Smooth muscle cell (in vitro differentiated cells): ENCODE measurements around the gene CEBPZ. TPM values are rescaled to one million over a fixed set of nuclear protein-coding genes. Genes with fewer than 3 reads are reported as not detected.

Source experiments
- DNase-seq: peaks from one replicate; lab custom pipeline; 2025; ENCODE audit not compliant: unreplicated experiment; lab: John Stamatoyannopoulos, UW
- H2AFZ ChIP-seq: fragments of 200-600 bp; sonication (generic); 2 replicates; pipeline ENCODE4 v1.6.0; 2016; ENCODE audit warnings: antibody characterized with exemption, low read depth, mild to moderate bottlenecking
- H3F3A ChIP-seq: fragments of 200-600 bp; sonication (generic); 2 replicates; pipeline ENCODE4 v1.6.0; 2017; ENCODE audit warnings: antibody characterized with exemption, low read depth
- H3K27ac ChIP-seq: fragments of 200-600 bp; sonication (generic); 2 replicates; pipeline ENCODE4 v1.5.1; 2016; ENCODE audit warnings: low read depth, mild to moderate bottlenecking
- H3K27me3 ChIP-seq: fragments of 200-600 bp; sonication (generic); 2 replicates; pipeline ENCODE4 v1.6.1; 2016; ENCODE audit warnings: low read depth, mild to moderate bottlenecking
- H3K36me3 ChIP-seq: fragments of 200-600 bp; sonication (generic); 2 replicates; pipeline ENCODE4 v1.5.1; 2016; ENCODE audit warnings: low read depth
- H3K4me1 ChIP-seq: fragments of 200-600 bp; sonication (generic); 2 replicates; pipeline ENCODE4 v1.5.1; 2016; ENCODE audit warnings: low read depth
- H3K4me2 ChIP-seq: fragments of 200-600 bp; sonication (generic); 2 replicates; pipeline ENCODE4 v1.6.0; 2016; ENCODE audit warnings: mild to moderate bottlenecking
- H3K4me3 ChIP-seq: fragments of 200-600 bp; sonication (generic); 2 replicates; pipeline ENCODE4 v1.5.1; 2016; ENCODE audit warnings: mild to moderate bottlenecking
- H3K79me2 ChIP-seq: fragments of 200-600 bp; sonication (generic); 2 replicates; pipeline ENCODE4 v1.6.0; 2016; ENCODE audit warnings: low read depth, mild to moderate bottlenecking
- H3K9ac ChIP-seq: fragments of 200-600 bp; sonication (generic); 2 replicates; pipeline ENCODE4 v1.6.0; 2016; ENCODE audit warnings: low read depth
- H3K9me3 ChIP-seq: fragments of 200-600 bp; sonication (generic); replicated peaks from 2 replicates; pipeline ENCODE4 v1.5.1; 2016; ENCODE audit warnings: low read depth
- H4K20me1 ChIP-seq: fragments of 200-600 bp; sonication (generic); 2 replicates; pipeline ENCODE4 v1.6.0; 2016; ENCODE audit warnings: low read depth
- CTCF ChIP-seq: fragments of 200-600 bp; sonication (generic); IDR thresholded peaks from 2 replicates; pipeline ENCODE4 v1.5.1; 2017; ENCODE audit warnings: borderline replicate concordance, mild to moderate bottlenecking, antibody characterized with exemption; ENCODE audit not compliant: insufficient read depth, poor library complexity, severe bottlenecking
- WGBS: methylation state at CpG from one replicate; pipeline ENCODE4 v1.1.7; 2016; ENCODE audit warnings: low lambda C conversion rate; 5-methylcytosine and 5-hydroxymethylcytosine counted together
- polyA plus RNA-seq: library from polyadenylated mRNA; unstranded; fragments of >200 nt; fragmentation: Nextera tagmentation; extraction: Ambion mirVana; gene quantifications from 2 replicates; pipeline ENCODE4 v1.2.1, GENCODE V29; 2016
- total RNA-seq: library from RNA; depleted of rRNA; stranded (reverse); fragments of >200 nt; gene quantifications from 2 replicates; pipeline ENCODE4 v1.2.3, GENCODE V29; 2014

The CEBPZ gene, protein sequence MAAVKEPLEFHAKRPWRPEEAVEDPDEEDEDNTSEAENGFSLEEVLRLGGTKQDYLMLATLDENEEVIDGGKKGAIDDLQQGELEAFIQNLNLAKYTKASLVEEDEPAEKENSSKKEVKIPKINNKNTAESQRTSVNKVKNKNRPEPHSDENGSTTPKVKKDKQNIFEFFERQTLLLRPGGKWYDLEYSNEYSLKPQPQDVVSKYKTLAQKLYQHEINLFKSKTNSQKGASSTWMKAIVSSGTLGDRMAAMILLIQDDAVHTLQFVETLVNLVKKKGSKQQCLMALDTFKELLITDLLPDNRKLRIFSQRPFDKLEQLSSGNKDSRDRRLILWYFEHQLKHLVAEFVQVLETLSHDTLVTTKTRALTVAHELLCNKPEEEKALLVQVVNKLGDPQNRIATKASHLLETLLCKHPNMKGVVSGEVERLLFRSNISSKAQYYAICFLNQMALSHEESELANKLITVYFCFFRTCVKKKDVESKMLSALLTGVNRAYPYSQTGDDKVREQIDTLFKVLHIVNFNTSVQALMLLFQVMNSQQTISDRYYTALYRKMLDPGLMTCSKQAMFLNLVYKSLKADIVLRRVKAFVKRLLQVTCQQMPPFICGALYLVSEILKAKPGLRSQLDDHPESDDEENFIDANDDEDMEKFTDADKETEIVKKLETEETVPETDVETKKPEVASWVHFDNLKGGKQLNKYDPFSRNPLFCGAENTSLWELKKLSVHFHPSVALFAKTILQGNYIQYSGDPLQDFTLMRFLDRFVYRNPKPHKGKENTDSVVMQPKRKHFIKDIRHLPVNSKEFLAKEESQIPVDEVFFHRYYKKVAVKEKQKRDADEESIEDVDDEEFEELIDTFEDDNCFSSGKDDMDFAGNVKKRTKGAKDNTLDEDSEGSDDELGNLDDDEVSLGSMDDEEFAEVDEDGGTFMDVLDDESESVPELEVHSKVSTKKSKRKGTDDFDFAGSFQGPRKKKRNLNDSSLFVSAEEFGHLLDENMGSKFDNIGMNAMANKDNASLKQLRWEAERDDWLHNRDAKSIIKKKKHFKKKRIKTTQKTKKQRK
- total RNA-seq = 41.8 and 51.4 TPM in 2 replicates
- 18.9 and 19.1 TPM in 2 replicates for polyA plus RNA-seq

DNA sequence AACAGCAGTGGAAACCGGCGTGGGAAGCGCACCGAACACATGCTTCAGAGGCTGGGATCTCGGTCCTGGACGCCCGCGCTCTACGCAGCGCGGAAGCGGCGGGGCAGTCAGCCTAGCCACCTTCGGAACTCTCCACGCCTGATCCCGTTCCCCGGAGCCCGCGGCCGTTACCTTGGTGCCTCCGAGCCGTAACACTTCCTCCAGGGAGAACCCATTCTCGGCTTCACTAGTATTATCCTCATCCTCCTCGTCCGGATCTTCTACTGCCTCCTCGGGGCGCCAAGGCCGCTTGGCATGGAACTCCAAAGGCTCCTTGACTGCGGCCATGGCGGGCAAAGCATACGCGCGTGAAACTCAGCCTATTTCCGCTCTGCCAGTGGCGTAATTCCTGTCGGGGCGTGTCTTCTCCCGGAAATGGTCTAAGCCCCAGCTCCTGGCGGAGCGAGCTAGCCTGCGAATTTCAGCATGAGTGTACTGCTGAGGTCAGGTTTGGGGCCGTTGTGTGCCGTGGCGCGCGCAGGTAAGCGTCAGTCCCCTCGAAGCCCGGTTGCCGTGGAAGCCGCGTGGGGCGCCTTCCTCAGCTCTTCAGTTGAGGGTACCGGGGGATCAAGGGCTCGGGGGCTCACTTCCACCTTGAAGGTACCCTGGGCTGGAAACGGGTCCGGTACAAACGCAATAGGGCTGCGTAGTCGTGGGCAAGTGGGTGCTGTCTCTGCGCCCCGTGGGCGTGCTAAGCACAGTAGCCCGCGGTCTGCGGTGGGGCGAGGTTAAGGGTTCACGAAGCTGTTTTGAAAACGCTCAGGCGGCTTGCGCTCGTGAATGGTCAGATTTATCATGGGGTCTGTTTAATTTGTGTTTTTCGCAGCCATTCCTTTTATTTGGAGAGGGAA, at the start of gene CEBPZ, which contains the start of gene NDUFAF7:
CEBPZ (minus strand) TSS at position 356 of the 890 bp plus-strand sequence; CDS start at position 327, 29 bp downstream.
NDUFAF7 (plus strand) TSS at position 418 of the 890 bp plus-strand sequence; CDS start at position 466, 48 bp downstream.
- Histone ChIP-seq H3K27ac (peak within 1 kb of the TSS; percentile 88), H3K79me2 (peaks cover 76% of the 10 kb centered on the region), H3K4me2 (peak within 1 kb of the TSS; percentile 100), H3K4me3 (peak within 1 kb of the TSS; percentile 62), H4K20me1 (peaks cover 40% of the 10 kb centered on the region), H3K4me1 (peaks cover 19% of the 10 kb centered on the region), H3K9ac (peak within 1 kb of the TSS; percentile 84), H2AFZ (peak within 1 kb of the TSS; percentile 83), H3K9me3 (no peaks in the 10 kb centered on the region), H3F3A (no peaks in the 10 kb centered on the region), H3K27me3 (no peaks in the 10 kb centered on the region), H3K36me3 (no peaks in the 10 kb centered on the region)
- peak; percentile 55 for DNase-seq
- under 1% methylated on average over 73 of the region's 73 CpGs for WGBS
- TF ChIP-seq CTCF = no peak

DNA sequence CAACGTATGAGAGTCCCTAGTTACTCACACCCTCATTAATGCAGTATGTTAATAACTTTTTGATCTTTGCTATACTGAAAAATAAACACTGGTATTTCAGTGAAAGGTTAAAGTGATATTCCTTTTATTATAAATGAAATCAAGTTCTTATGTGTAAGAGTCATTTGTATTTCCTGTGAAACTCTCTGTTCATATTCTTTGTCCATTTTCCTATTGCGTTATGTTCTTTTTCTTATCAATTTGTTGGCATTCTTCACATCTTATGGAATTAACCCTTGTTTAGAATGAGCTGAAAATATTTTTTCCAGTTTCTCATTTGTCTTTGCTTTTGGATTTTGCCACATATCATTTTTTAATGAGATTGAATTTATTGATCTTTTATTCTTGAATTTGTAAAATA, 44.9 kb upstream of the CEBPZ start:
- Histone ChIP-seq H3K4me1 (no peaks in the 10 kb centered on the region), H3K9me3 (no peaks in the 10 kb centered on the region), H3K27me3 (no peaks in the 10 kb centered on the region), H3F3A (no peaks in the 10 kb centered on the region), H3K27ac (no peak overlapping the region), H3K79me2 (no peaks in the 10 kb centered on the region), H3K4me2 (no peak overlapping the region), H3K9ac (no peak overlapping the region), H3K4me3 (no peak overlapping the region), H4K20me1 (no peaks in the 10 kb centered on the region), H3K36me3 (peaks cover 21% of the 10 kb centered on the region), H2AFZ (no peak overlapping the region)
- WGBS = 88% methylated on average over 2 of the region's 2 CpGs
- no peak for TF ChIP-seq CTCF
- no peak for DNase-seq

- Histone ChIP-seq H3K9me3 (no peaks in the 10 kb centered on the region), H2AFZ (no peak overlapping the region), H3F3A (no peaks in the 10 kb centered on the region), H3K36me3 (peaks cover 13% of the 10 kb centered on the region), H3K4me2 (no peak overlapping the region), H3K27me3 (no peaks in the 10 kb centered on the region), H3K79me2 (no peaks in the 10 kb centered on the region), H3K27ac (no peak overlapping the region), H3K4me3 (no peak overlapping the region), H4K20me1 (no peaks in the 10 kb centered on the region), H3K9ac (no peak overlapping the region), H3K4me1 (no peaks in the 10 kb centered on the region)
- no peak for TF ChIP-seq CTCF
- no peak for DNase-seq
- WGBS = 54% methylated on average over 6 of the region's 6 CpGs
Measured at GRCh38 chr2:37274359-37274965, 43.1 kb upstream of the CEBPZ start.
